ENCODE results near the gene CACFD1.
A peak's percentile ranks its signal among the peaks of the same experiment; 100 is the strongest.

Gene CACFD1

GRCh38 chr9:133477461-133477860 is 17.7 kb downstream of the CACFD1 start:
- no peak for FAIRE-seq
- no peak for DNase-seq (ENCODE audit: extremely low spot score, insufficient read length, low read depth)

DNA sequence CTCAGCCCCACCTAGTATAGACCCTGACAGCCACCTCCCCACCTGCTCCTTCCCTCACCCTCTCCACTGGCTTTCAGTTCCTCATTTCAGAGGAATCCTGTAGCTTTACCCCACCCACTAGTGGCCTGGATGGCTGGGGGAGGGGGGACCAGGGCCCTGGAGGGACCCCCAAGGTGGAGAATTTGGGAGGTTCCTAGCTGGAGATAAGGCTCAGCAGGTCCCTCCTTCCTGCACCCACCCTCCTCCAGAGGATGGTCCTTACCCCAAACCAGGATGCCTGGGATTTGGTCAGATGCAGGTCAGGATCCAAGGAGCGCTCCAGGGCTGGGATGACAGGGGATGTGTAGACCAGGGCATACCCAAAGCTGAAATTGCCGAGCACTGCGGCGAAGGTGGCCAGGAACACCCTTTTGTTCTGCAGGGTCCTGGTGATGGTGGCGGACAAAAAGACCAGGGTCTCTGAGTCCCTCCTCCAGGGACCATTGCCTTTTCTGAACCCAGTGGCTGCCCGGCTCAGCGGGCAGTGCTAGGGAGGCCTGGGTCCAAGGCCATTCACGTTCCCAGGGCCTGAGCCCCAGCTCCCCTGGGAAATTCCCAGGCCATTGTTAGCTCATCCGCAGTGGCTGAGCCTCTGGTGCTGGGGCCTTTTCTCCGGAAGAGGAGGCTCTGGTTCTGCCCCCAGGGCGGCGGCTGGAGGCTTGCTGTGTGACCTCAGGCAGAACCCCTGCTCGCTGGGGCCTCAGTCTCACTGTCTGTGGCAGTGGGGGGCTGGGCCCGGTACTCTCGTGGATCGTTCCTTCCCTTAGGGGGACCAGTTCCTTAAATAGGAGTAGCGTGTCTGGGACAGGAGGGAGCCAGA is 18.4 kb downstream of the CACFD1 start:
- no peak for DNase-seq (ENCODE audit: extremely low spot score, insufficient read length, low read depth)
- FAIRE-seq: peak; percentile 89

- FAIRE-seq (peak; percentile 86), DNase-seq (ENCODE audit: extremely low spot score, insufficient read length, low read depth) (peak; percentile 94)
These were observed 19.3 kb downstream of the CACFD1 start, which contains the start of gene SLC2A6 for GRCh38 chr9:133478851-133479711. TSS of gene SLC2A6 (minus strand) at chr9:133479099. CDS start at chr9:133479059, 40 bp downstream.

DNA sequence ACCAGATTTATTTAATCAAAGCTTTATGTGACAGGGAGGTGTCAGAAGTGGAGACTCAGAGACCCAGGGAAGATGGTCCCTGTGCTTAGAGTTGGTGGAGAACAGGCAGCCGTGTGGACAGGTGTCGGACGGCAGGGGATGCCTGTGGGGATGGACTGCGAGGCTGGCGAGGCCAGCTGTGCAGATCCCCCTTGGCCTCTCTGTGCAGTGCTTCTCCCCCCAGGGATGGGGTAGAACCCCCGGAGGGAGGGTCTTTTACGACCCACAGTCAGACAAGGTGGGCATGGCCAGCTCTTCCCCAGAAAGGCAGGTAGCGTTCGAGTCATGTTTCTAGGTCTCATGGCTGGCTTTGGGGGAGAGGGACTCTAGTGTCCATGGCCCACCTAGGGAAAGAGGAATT is 23.8 kb downstream of the CACFD1 start:
- FAIRE-seq: no peak
- DNase-seq (ENCODE audit: extremely low spot score, insufficient read length, low read depth): no peak

DNA sequence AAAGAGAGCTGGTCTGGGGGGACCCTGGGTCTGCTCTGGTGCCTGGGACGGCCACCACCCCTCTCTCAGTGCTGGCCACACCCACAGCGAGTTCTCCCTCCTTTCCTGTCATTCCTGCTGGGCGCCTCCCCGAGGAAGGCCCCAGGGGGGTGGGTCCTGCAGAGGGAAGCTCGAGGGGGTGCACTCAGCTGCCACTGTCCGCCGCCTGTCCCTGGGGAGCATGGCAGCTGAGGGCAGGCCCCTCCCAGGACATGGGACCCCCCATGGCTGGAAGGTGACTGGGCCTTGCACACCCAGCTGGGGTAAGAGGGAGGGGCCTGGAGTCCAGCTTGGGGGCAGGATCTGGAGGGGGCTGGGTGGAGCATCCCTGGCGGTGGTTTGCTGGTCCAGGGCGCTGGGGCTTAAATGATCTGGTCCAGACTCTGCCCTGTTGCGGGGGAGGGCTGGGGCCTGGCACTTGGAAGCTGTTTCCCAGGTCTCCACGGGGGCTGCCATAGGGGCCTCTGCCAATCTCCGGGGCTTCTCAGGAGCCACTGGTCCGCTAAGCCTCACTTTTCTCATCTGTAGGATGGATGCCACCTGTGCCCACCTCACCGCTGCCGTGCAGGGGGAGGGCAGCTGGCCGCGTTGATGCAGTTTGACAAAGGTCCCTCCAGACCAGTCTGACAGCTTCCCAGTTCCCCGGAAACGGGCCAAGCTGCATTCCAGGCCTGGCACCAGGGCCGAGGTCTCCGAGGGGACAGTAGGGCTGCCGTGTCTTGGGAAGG is 25.1 kb downstream of the CACFD1 start:
- FAIRE-seq: no peak
- DNase-seq (ENCODE audit: extremely low spot score, insufficient read length, low read depth): no peak

- DNase-seq (ENCODE audit: extremely low spot score, insufficient read length, low read depth): no peak
These were observed 25.9 kb downstream of the CACFD1 start for GRCh38 chr9:133485531-133486260.

DNA sequence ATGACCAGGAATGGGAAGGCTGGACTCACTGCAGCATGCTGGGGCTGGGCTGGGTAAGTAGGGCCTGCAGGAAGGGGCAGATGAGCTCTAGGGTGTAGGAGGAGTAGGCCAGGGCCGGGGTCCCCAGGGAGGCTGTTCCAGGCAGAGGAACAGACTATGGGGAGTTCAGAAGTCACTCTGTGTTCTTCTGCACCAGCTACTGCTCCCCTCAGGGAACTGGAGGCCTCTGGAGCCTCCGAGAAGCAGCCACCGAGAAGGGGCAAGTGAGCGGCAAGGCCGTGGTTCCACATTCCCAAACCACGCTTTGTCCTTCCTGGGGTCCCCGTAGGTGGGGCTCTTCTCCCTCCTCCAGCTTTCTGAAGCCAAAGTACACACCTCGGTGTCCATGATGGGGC is 27.6 kb downstream of the CACFD1 start:
- FAIRE-seq (no peak), DNase-seq (ENCODE audit: extremely low spot score, insufficient read length, low read depth) (no peak)

More at GRCh38 chr9:133485531-133486260, 25.9 kb downstream of the CACFD1 start:
- FAIRE-seq: peak; percentile 33

- FAIRE-seq (no peak), DNase-seq (ENCODE audit: extremely low spot score, insufficient read length, low read depth) (no peak)
These were observed 29.0 kb downstream of the CACFD1 start for GRCh38 chr9:133488686-133489252.

DNA sequence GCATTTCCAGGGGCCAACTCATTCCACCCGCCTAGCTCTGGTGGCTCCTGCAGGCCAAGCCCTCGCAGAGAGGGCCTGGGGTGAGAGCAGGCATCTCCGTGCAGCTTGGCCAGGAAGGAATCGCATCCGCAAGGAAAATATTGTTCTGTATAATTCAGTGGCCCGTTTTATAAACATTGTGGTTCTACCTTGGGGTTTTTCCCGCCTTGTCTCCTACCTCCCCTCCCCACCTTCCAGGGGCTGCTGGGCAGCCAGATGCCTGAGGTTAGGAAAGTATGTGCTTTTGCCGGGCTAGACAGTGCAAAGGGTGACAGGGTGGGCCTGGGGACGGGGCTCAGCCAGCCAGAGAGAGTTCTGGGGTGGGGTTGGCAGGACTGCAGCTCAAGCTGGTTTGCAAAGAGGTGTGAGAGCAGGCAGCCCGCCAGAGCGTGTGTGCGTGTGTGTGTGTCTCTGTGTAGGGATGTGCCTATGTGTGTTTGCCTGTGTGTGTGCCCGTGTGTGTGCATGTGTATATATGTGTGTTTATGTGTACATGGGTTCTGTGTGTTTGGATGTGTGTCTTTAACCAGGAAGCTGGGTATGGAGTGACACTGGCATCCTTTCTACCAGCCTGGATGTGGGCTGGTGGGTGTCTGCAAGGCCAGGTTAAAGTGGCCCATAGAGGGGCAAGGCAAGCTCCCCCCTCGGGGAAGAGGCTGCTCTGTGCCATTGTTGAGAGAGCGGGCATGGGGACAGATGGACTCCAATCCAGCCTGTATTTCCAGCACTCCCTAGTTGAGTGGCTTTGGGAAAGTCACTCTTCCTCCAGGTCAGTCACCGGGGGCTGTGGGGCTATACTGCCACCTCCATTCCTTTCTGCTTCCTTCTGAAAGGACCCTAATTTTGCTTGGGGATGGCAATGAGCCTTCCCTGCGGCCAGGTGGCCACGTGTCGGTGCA is 29.7 kb downstream of the CACFD1 start:
- FAIRE-seq (no peak), DNase-seq (ENCODE audit: extremely low spot score, insufficient read length, low read depth) (no peak)

DNA sequence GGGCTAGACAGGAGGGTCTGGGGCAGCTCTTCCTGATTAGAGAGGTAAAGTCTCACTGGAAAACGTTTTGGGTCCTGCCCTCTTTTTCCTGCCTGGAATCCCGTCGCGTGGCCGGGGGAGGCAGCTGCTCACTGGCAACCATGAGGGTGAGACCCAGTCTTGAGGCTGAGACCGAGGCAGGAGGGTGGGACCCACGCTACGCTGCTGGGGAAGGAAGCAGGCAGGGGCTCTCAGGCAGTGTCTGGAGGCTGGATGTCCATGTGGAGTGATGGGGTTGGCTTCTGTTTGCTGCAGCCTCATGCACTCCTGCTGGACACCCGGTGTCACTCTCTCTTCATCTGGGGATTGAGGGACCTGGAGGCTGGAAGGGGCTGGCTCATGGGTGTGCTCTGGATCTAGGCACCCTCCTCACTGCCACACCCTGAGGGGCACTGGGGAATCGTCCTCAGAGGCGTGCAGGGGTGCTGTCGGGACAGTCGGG is 30.5 kb downstream of the CACFD1 start:
- DNase-seq (ENCODE audit: extremely low spot score, insufficient read length, low read depth) (no peak), FAIRE-seq (no peak)

DNA sequence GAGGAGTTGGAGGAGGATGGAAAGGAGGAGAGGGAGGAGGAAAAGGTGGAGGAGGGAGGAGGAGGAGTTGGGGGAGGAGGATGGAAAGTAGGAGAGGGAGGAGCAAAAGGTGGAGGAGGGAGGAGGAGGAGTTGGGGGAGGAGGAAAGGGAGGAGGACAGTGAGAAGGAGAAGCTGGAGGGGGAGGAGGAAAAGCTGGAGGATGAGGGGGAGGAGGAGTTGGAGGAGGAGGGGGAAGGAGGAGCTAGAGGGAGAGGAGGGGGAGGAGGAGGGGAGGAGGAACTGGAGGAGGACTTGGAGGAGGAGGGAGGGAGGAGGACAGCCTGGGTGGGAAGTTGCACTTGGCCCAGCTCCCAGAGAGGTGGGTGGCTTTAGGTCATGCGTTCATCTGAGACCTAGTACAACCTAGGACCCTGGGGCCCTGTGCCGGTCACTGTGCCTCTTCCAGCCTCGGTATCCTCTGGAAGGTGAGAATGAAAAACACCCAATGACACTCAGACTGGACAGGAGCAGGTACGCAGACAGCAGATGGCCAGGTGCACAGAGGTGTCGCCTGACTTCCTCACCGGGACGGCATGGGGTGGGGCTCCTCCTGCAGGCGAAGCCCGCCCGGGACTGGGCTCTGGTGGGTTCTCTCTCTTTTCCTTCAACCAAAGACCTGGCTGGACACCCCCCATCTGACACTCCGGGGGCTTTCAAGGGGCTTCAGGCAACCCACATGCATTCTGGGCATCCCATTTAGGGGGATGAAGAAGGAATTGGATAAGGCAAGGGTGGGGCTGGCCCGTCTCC is 31.3 kb downstream of the CACFD1 start:
- FAIRE-seq: no peak
- DNase-seq (ENCODE audit: extremely low spot score, insufficient read length, low read depth): no peak

DNA sequence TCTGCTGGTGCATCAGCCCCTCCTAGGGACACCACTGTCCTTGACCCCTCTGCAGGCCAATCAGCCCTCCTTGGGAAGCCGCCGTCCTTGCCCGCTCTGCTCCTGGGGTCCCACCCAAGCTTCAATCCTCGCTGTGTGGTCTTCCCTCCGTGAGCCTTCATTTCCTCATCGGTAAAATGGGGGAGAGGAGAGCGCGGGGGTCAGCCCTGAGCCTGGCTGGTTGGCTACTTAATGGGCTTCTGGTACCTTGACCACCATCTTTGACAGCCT is 31.8 kb downstream of the CACFD1 start:
- no peak for FAIRE-seq
- DNase-seq (ENCODE audit: extremely low spot score, insufficient read length, low read depth): no peak

- FAIRE-seq (no peak), DNase-seq (ENCODE audit: extremely low spot score, insufficient read length, low read depth) (no peak)
These were observed 32.6 kb downstream of the CACFD1 start for GRCh38 chr9:133492061-133493021.

DNA sequence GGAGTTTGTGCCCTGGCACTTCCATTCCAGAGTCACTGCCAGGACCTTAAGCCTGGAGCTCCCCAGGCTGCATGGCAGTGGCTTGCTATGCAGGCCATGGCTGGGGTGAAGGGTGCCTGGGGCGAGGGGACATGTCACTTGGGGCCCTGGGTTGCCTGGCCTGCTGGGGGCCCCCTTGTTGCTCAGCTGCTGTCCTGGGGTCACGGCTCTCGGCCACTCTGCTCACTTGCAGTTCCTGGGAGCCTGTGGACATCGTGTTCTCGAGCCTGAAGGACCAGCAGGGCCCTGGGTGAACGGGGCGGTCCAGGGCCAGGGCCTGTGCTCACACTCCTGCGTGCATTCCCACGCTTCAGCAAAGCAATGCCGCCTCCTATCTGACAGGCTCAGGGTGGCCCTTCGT is 33.6 kb downstream of the CACFD1 start:
- FAIRE-seq: no peak
- DNase-seq (ENCODE audit: extremely low spot score, insufficient read length, low read depth): no peak

- DNase-seq (ENCODE audit: extremely low spot score, insufficient read length, low read depth) (no peak), FAIRE-seq (no peak)
These were observed 34.2 kb downstream of the CACFD1 start for GRCh38 chr9:133493845-133494540.

Measured in GM18507 (cell line).